ENCODE data around the gene DLGAP1. TPM values are rescaled to one million over a fixed set of nuclear protein-coding genes. Genes with fewer than 3 reads are reported as not detected.

DLGAP1 gene
- polyA plus RNA-seq, 1 of the 3 experiments (the other 2 are of a cell fraction): not detected

GRCh38 chr18:3967359-3968180, 487.5 kb downstream of the DLGAP1 start:
- TF ChIP-seq NRF1 (IDR thresholded peaks at IDR 0.05; ENCODE audit: low read depth, low read length) (no peak), RAD21 (IDR thresholded peaks at IDR 0.05; ENCODE audit: low read length) (no peak), RCOR1 (IDR thresholded peaks at IDR 0.05; ENCODE audit: low read length) (no peak), GABPA (IDR thresholded peaks at IDR 0.05; ENCODE audit: low read depth) (no peak), TAF1 (IDR thresholded peaks at IDR 0.05; ENCODE audit: borderline replicate concordance, low read depth, low read length) (no peak)
- TF ChIP-seq, protein P1, sequence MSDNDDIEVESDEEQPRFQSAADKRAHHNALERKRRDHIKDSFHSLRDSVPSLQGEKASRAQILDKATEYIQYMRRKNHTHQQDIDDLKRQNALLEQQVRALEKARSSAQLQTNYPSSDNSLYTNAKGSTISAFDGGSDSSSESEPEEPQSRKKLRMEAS (IDR thresholded peaks at IDR 0.05; ENCODE audit: low read depth): no peak
- Histone ChIP-seq H3K9me3 (no peaks in the 10 kb centered on the region), H3K36me3 (replicated peaks in 1 of 2; ENCODE audit: control insufficient read depth in 1 of 2, insufficient read depth in 2 of 2, low read length in 1 of 2) (no peaks in the 10 kb centered on the region), H2AFZ (ENCODE audit: low read depth) (no peak overlapping the region; the same call in 1 of the 2 replicates), H3K9me2 (no peaks in the 10 kb centered on the region), H3K4me1 (ENCODE audit: control insufficient read depth in 1 of 2, insufficient read depth in 2 of 2, low read depth in 1 of 2, low read length in 1 of 2) (peaks cover 0 to 11% of the 10 kb centered on the region in 2 experiments; a peak in 1 of 4 replicates), H3K27ac (ENCODE audit: low read depth in 2 of 2, low read length in 1 of 2) (no peak overlapping the region), H4K20me1 (ENCODE audit: insufficient read depth) (no peaks in the 10 kb centered on the region), H3K4me3 (ENCODE audit: low read depth in 2 of 2, low read length in 1 of 2) (0 out of 4 replicates have a peak overlapping the region, but pooled peaks of 1 of the 2 experiments have one; percentile 2), H3K4me2 (peak overlapping the region; percentile 8; the same call in 1 of the 2 replicates), H3K9ac (no peak overlapping the region), H3K79me2 (ENCODE audit: insufficient read depth) (no peaks in the 10 kb centered on the region), H3K27me3 (ENCODE audit: insufficient read depth) (no peaks in the 10 kb centered on the region; the same call in 1 of the 2 replicates), H3F3A (replicated peaks; ENCODE audit: insufficient read depth) (no peaks in the 10 kb centered on the region)
- ChIA-PET POLR2A (no interaction called here), CTCF (interaction anchor here (0.6 to 2.1 kb wide), 4 partner anchors 10 to 138 kb away, joined by 3 to 10 read pairs (median 4); no protein-coding TSS in a partner anchor)
- WGBS (ENCODE audit: low lambda C conversion rate): 8% methylated on average over 4 of the region's 4 CpGs
- no peak for DNase-seq

GRCh38 chr18:3966642-3967358, 488.3 kb downstream of the DLGAP1 start:
- Histone ChIP-seq H3K4me1 (ENCODE audit: control insufficient read depth in 1 of 2, insufficient read depth in 2 of 2, low read depth in 1 of 2, low read length in 1 of 2) (peaks cover 0 to 11% of the 10 kb centered on the region in 2 experiments; a peak in 1 of 4 replicates), H3K27ac (ENCODE audit: low read depth in 2 of 2, low read length in 1 of 2) (no peak overlapping the region), H3K9me2 (no peaks in the 10 kb centered on the region), H4K20me1 (ENCODE audit: insufficient read depth) (no peaks in the 10 kb centered on the region), H3K36me3 (replicated peaks in 1 of 2; ENCODE audit: control insufficient read depth in 1 of 2, insufficient read depth in 2 of 2, low read length in 1 of 2) (no peaks in the 10 kb centered on the region), H2AFZ (ENCODE audit: low read depth) (no peak overlapping the region; the same call in 1 of the 2 replicates), H3K27me3 (ENCODE audit: insufficient read depth) (no peaks in the 10 kb centered on the region; the same call in 1 of the 2 replicates), H3K9me3 (no peaks in the 10 kb centered on the region), H3K79me2 (ENCODE audit: insufficient read depth) (no peaks in the 10 kb centered on the region), H3K9ac (no peak overlapping the region), H3K4me3 (ENCODE audit: low read depth in 2 of 2, low read length in 1 of 2) (0 out of 4 replicates have a peak overlapping the region, but pooled peaks of 1 of the 2 experiments have one; percentile 2), H3F3A (replicated peaks; ENCODE audit: insufficient read depth) (no peaks in the 10 kb centered on the region), H3K4me2 (peak overlapping the region; percentile 8; the same call in 1 of the 2 replicates)
- ChIA-PET POLR2A (no interaction called here), CTCF (interaction anchor here (1.1 to 2.1 kb wide), 2 partner anchors 11 to 29 kb away, joined by 3 to 10 read pairs; no protein-coding TSS in a partner anchor)
- no peak for DNase-seq
- 2% methylated on average over 6 of the region's 6 CpGs for WGBS (ENCODE audit: low lambda C conversion rate)
- TF ChIP-seq TCF12 (IDR thresholded peaks at IDR 0.05) (no peak), JUND (IDR thresholded peaks at IDR 0.05) (peak; percentile 37; the same call in 1 of the 2 replicates), ZBTB33 (IDR thresholded peaks at IDR 0.05; ENCODE audit: borderline replicate concordance, low read depth) (no peak), EP300 (IDR thresholded peaks at IDR 0.05; ENCODE audit: borderline replicate concordance in 1 of 2, low read depth in 1 of 2, low read length in 1 of 2) (0 out of 4 replicates have a peak, but pooled peaks of 1 of the 2 experiments have one; percentile 11), POLR2AphosphoS5 (IDR thresholded peaks at IDR 0.05; ENCODE audit: low read depth, low read length) (no peak), GATA2 (CRISPR knock-in tag; IDR thresholded peaks at IDR 0.05) (no peak), YY1 (IDR thresholded peaks at IDR 0.05; ENCODE audit: low read depth) (no peak), EZH2phosphoT487 (IDR thresholded peaks at IDR 0.05; ENCODE audit: borderline replicate concordance, low read depth) (no peak), FOXJ3 (CRISPR knock-in tag; IDR thresholded peaks at IDR 0.05) (no peak), USF1 (IDR thresholded peaks at IDR 0.05; ENCODE audit: borderline replicate concordance, low read depth) (no peak), MXI1 (IDR thresholded peaks at IDR 0.05; ENCODE audit: low read depth, low read length) (no peak)
- TF ChIP-seq, protein P2, sequence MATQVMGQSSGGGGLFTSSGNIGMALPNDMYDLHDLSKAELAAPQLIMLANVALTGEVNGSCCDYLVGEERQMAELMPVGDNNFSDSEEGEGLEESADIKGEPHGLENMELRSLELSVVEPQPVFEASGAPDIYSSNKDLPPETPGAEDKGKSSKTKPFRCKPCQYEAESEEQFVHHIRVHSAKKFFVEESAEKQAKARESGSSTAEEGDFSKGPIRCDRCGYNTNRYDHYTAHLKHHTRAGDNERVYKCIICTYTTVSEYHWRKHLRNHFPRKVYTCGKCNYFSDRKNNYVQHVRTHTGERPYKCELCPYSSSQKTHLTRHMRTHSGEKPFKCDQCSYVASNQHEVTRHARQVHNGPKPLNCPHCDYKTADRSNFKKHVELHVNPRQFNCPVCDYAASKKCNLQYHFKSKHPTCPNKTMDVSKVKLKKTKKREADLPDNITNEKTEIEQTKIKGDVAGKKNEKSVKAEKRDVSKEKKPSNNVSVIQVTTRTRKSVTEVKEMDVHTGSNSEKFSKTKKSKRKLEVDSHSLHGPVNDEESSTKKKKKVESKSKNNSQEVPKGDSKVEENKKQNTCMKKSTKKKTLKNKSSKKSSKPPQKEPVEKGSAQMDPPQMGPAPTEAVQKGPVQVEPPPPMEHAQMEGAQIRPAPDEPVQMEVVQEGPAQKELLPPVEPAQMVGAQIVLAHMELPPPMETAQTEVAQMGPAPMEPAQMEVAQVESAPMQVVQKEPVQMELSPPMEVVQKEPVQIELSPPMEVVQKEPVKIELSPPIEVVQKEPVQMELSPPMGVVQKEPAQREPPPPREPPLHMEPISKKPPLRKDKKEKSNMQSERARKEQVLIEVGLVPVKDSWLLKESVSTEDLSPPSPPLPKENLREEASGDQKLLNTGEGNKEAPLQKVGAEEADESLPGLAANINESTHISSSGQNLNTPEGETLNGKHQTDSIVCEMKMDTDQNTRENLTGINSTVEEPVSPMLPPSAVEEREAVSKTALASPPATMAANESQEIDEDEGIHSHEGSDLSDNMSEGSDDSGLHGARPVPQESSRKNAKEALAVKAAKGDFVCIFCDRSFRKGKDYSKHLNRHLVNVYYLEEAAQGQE (IDR thresholded peaks at IDR 0.05; ENCODE audit: low read depth, low read length): no peak
